BE2C (cell line): Measurements from ENCODE around the gene TAS2R19.

Source experiments
- DNase-seq: peaks from one replicate; pipeline ENCODE4 v3.0.0-alpha.2; 2020
- H3K27me3 ChIP-seq: fragments of 250-450 bp; sonication (Bioruptor Pico); 2 replicates; pipeline ENCODE4 v1.5.1; 2020; ENCODE audit warnings: mild to moderate bottlenecking
- H3K36me3 ChIP-seq: fragments of 250-450 bp; sonication (Bioruptor Pico); 2 replicates; pipeline ENCODE4 v1.5.1; 2020; ENCODE audit warnings: mild to moderate bottlenecking
- H3K4me1 ChIP-seq: fragments of 250-450 bp; sonication (Bioruptor Pico); 2 replicates; pipeline ENCODE4 v1.5.1; 2020
- H3K4me3 ChIP-seq: 2 replicates; pipeline ENCODE4 v1.5.1; 2011; ENCODE audit warnings: low read depth, low read length
- H3K9me3 ChIP-seq: fragments of 250-450 bp; sonication (Bioruptor Pico); 2 replicates; pipeline ENCODE4 v1.5.1; 2020
- TF ChIP-seq, protein P1 (sequence below): IDR thresholded peaks from 2 replicates; pipeline ENCODE4 v1.5.1; 2012; ENCODE audit warnings: mild to moderate bottlenecking, low read depth, low read length

The TAS2R19 gene

DNA sequence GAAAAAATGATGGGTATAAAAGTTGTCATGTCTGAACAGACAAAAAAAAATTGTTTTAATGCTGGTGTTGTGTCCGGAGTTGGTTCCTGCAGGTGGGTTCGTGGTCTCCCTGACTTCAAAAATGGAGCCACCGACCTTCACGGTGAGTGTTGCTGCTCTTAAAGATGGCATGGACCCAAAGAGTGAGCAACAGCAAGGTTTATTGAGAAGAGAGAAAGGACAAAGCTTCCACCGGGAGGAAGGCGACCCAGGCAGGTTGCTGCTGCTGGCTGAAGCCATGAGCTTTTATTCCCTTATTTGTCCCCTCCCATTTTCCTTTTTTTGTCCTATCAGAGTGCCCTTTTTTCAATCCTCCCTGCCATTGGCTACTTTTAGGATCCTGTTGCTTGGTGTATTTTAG, 8.9 kb upstream of the TAS2R19 start, which contains the start of gene TAS2R31:
TAS2R31 (minus strand) TSS at position 101 of the 400 bp plus-strand sequence; CDS start at position 29, 72 bp downstream.
- no peaks in the 10 kb centered on the region for H3K9me3 ChIP-seq
- no peak for DNase-seq
- TF ChIP-seq, protein P1, sequence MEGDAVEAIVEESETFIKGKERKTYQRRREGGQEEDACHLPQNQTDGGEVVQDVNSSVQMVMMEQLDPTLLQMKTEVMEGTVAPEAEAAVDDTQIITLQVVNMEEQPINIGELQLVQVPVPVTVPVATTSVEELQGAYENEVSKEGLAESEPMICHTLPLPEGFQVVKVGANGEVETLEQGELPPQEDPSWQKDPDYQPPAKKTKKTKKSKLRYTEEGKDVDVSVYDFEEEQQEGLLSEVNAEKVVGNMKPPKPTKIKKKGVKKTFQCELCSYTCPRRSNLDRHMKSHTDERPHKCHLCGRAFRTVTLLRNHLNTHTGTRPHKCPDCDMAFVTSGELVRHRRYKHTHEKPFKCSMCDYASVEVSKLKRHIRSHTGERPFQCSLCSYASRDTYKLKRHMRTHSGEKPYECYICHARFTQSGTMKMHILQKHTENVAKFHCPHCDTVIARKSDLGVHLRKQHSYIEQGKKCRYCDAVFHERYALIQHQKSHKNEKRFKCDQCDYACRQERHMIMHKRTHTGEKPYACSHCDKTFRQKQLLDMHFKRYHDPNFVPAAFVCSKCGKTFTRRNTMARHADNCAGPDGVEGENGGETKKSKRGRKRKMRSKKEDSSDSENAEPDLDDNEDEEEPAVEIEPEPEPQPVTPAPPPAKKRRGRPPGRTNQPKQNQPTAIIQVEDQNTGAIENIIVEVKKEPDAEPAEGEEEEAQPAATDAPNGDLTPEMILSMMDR, result no peak
- no peaks in the 10 kb centered on the region for H3K4me1 ChIP-seq
- H3K4me3 ChIP-seq, result no peak within 1 kb of the TSS
- H3K36me3 ChIP-seq, result no peaks in the 10 kb centered on the region
- no peaks in the 10 kb centered on the region for H3K27me3 ChIP-seq

DNA sequence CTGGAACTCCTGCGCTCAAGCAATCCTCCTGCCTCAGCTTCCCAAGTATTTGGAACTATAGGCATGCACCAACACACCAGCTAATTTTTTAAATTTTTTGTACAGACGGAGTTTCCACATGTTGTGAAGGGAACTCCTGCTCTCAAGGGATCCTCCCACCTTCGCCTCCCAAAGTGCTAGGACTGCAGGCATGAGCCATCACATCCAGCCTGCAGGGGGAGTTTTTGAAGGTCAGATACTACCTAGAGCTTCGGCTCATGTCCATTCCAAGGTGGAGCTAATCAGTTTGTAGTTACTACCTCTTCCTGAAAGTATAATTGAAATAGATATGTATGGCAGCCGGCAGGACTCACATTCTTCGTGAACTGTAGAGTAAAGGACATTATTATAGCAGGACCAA, 3.7 kb upstream of the TAS2R19 start:
- peak; percentile 11 for DNase-seq
- H3K9me3 ChIP-seq, result no peaks in the 10 kb centered on the region
- H3K27me3 ChIP-seq, result no peaks in the 10 kb centered on the region
- no peaks in the 10 kb centered on the region for H3K36me3 ChIP-seq
- no peaks in the 10 kb centered on the region for H3K4me1 ChIP-seq
- H3K4me3 ChIP-seq, result no peak overlapping the region
- TF ChIP-seq, protein P1, result 0 out of 2 replicates have a peak, but pooled peaks have one; percentile 22

DNA sequence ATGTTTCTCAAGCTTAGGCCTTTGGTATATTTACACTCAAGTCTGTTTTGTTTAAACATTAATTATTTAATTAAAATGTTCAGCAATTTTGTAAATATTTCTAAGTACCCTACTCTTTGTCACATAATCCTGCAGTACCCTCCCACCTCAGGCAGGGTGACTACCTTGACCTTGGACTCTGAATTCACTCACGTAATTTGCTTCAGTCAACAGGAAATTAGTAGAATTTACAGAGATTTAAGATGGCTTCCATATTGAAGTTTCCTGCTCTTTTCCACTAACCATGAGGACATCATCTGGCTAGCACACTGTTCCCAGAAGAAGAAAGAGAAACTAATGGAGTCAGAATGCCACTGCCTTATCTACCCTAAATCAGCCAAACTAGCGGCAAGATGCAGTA, 967 bp upstream of the TAS2R19 start:
- H3K4me1 ChIP-seq, result no peaks in the 10 kb centered on the region
- TF ChIP-seq, protein P1, result no peak
- no peaks in the 10 kb centered on the region for H3K36me3 ChIP-seq

DNA sequence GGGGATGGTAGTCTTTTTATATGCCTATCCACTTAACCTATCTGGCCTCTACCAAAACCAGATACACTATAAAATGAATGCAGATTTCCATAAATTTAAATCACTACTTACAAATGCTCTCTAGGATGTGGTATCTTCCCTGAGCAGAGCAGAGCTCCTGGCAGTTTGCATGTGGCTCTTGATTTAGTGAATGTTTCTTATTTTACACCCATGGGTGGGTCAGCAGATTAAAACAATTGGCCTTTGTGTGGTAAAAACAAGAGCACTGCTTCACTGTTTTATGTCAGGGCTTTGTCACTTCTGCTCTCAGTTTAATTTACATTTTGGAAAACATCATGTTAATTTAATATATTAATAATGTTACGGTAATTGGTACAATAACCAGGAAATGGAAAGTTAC, 5.5 kb downstream of the TAS2R19 start:
- Histone ChIP-seq H3K9me3 (no peaks in the 10 kb centered on the region), H3K27me3 (no peaks in the 10 kb centered on the region), H3K4me3 (no peak overlapping the region), H3K36me3 (peaks cover 2% of the 10 kb centered on the region; the same call in 1 of the 2 replicates), H3K4me1 (no peaks in the 10 kb centered on the region)
- DNase-seq, result no peak
- TF ChIP-seq, protein P1, result no peak

More for the DNA sequence above, 967 bp upstream of the TAS2R19 start:
- H3K4me3 ChIP-seq, result no peak overlapping the region
- H3K9me3 ChIP-seq, result no peaks in the 10 kb centered on the region
- H3K27me3 ChIP-seq, result no peaks in the 10 kb centered on the region
- no peak for DNase-seq

DNA sequence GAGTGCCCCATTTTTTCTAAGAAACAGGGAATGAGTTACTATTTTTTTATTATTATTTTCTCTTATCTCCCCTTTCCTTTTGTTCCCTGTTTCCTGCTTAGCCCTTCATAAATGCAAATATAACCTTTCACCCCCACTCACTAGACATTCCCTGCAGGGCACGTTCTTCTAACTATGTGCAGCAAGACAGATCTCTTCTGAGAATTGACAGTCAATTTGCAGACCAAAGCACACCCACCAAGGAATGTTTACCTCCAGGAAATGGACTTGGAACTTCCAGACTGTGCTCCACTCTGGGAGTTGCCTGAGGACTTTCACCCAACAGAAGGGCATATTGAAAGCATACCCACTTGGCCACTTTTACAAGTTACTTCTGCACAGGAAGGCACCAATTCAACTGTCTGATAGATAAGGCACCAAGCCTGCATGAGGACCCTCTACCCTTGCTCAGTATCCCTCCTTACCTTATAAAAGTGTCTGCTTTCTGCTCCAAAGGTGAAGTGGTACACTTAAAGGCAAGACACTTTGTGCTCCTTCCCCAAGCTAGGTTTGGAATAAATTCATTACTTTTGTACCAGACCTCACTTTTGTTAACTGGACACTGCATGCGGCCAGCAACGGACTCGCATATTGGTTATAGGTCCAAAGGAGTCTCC, 6.5 kb downstream of the TAS2R19 start:
- Histone ChIP-seq H3K4me1 (no peaks in the 10 kb centered on the region), H3K36me3 (peaks cover 2% of the 10 kb centered on the region; the same call in 1 of the 2 replicates), H3K27me3 (no peaks in the 10 kb centered on the region), H3K4me3 (no peak overlapping the region), H3K9me3 (no peaks in the 10 kb centered on the region)
- TF ChIP-seq, protein P1, result no peak
- no peak for DNase-seq

DNA sequence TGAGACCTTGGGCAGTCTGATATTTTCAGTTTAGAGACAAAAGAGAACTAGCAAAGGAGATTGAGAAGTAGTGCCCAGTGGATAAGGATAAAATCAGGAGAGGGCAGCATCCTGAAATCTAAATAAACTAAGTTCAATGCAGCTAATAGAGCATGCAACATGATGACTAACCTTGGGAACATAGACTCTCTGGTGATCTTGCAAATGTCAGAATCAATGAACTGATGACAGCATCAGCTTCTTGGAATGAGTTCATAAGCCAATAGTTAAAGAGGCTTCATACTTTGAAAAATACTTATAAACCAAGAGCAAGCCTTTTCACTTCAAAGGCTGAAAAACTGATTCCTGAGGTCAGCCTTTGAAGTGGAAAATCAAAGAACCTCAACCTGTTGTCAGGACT, 8.2 kb downstream of the TAS2R19 start:
- Histone ChIP-seq H3K4me3 (no peak overlapping the region), H3K9me3 (no peaks in the 10 kb centered on the region), H3K4me1 (no peaks in the 10 kb centered on the region), H3K36me3 (peaks cover 2% of the 10 kb centered on the region; the same call in 1 of the 2 replicates), H3K27me3 (no peaks in the 10 kb centered on the region)
- TF ChIP-seq, protein P1, result no peak
- DNase-seq, result no peak
